ENCODE data around the gene PCDHGA5.
"Not testable (repeated sequence)": the region's sequence is repeated elsewhere in the genome, so short reads cannot be mapped to it uniquely, and the experiment has no call there.

Gene PCDHGA5

DNA sequence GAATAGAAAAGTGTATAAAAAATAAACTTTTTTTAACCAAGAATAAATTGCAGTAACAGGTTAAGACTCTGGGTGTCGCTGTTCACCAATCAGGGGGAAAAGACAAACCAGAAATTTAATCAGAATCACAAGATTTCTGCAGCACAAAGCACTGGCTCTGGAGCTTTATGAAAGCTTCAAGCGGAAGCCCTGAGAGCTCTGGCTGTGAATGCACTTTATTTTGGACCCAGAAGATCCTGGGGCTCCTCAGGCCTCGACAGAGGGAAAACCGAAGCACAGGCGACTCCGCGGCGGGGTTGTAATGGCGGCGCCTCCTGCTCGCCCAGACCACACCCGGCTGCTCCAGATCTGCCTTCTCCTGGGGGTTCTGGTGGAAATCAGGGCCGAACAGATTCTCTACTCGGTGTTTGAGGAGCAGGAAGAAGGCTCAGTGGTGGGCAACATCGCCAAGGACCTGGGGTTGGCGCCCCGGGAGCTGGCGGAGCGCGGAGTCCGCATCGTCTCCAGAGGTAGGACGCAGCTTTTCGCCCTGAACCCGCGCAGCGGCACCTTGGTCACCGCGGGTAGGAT is 9.0 kb upstream of the PCDHGA5 start, which contains the start of gene PCDHGA4:
PCDHGA4 (plus strand) TSS at position 122 of the 570 bp plus-strand sequence; CDS start at position 209, 87 bp downstream.
- peak; percentile 4 for DNase-seq

DNA sequence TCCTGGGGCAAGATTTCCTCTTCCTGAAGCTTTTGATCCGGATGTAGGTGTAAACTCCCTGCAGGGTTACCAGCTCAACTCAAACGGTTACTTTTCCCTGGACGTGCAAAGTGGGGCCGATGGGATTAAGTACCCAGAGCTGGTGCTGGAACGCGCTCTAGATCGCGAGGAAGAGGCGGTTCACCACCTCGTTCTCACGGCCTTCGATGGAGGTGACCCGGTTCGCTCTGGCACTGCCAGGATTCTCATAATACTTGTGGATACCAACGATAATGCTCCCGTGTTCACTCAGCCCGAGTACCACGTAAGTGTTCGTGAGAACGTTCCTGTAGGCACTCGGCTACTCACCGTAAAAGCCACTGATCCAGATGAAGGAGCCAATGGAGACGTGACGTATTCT is 8.3 kb upstream of the PCDHGA5 start:
- no peak for DNase-seq

GRCh38 chr5:141356133-141356532 is 7.8 kb upstream of the PCDHGA5 start:
- DNase-seq = no peak

DNA sequence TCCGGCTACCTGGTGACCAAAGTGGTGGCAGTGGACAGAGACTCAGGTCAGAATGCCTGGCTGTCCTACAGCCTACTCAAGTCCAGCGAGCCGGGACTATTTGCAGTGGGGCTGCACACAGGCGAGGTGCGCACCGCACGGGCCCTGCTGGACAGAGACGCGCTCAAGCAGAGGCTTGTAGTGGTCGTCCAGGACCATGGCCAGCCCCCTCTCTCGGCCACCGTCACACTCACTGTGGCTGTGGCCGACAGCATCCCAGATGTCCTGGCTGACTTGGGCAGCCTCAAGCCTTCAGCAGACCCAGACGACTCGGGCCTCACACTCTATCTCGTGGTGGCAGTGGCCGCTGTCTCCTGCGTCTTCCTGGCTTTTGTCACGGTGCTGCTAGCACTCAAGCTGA is 7.0 kb upstream of the PCDHGA5 start:
- DNase-seq = no peak

GRCh38 chr5:141359790-141360426 is 4.1 kb upstream of the PCDHGA5 start, which contains the start of gene PCDHGB2:
Gene PCDHGB2 (plus strand): TSS chr5:141359994. CDS start chr5:141360136, 142 bp downstream.
- peak; percentile 50 for DNase-seq

DNA sequence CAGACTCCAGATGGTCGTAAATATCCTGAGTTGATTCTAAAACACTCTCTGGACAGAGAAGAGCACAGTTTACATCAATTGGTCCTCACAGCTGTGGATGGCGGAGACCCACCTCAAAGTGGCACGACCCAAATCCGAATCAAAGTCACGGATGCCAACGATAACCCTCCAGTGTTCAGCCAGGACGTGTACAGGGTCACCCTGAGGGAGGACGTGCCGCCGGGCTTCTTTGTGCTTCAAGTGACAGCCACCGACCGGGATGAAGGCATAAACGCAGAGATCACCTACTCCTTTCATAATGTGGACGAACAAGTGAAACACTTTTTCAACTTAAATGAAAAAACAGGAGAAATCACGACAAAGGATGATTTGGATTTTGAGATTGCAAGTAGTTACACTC is 3.3 kb upstream of the PCDHGA5 start:
- DNase-seq = no peak

DNA sequence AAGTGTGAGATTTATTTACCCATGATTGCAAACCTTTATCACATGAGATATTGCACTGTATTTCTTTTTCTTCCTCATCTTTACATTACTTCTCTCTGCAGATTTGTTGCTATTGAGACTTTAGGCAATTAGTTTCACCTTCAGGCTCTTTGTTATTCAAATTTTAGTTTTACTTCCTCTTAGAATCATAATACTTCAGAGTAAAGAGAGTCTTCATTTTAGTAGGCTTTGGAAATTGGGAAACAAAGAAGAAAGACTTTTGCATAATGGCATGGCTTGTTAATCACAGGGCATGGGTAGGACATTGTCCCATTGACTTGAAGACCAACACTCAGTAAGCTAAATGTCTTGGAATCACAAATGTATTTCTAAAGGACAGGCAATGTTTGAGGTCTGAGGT is 1.2 kb upstream of the PCDHGA5 start:
- DNase-seq = no peak

- no peak for DNase-seq
These were observed 2.3 kb downstream of the PCDHGA5 start for GRCh38 chr5:141366016-141366896.

DNA sequence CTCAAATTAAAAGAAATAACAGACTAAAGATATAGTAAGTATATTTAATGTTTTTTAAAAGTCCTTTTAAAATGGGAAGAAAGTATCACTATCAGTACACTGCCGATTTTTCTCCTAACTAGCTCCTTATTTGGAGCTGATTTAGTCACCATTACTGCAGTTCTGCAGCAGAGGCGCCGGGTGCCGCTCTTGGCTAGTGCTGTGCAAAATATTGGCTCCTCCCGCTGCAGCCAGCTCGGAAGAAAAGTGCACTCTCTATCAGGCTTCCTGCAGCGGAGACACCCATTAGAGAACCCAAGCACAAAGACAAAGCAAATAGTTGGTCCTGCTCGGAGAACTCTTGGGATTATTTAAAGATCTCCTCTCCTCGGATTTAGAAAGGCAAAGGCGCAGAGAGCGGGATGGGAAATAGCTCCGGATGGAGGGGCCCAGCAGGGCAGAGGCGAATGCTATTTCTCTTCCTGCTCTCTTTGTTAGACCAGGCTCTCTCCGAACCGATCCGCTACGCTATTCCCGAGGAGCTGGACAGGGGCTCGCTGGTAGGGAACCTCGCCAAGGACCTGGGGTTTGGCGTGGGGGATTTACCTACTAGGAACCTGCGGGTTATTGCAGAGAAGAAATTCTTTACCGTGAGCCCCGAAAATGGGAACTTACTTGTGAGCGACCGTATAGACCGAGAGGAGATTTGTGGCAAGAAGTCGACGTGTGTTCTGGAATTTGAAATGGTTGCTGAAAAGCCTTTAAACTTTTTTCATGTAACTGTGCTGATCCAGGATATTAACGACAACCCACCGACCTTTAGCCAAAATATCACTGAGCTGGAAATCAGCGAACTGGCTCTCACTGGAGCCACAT is 6.3 kb downstream of the PCDHGA5 start, which contains the start of gene PCDHGB3:
PCDHGB3 (plus strand) TSS at position 249 of the 855 bp plus-strand sequence; CDS start at position 402, 153 bp downstream.
- no peak for DNase-seq

DNA sequence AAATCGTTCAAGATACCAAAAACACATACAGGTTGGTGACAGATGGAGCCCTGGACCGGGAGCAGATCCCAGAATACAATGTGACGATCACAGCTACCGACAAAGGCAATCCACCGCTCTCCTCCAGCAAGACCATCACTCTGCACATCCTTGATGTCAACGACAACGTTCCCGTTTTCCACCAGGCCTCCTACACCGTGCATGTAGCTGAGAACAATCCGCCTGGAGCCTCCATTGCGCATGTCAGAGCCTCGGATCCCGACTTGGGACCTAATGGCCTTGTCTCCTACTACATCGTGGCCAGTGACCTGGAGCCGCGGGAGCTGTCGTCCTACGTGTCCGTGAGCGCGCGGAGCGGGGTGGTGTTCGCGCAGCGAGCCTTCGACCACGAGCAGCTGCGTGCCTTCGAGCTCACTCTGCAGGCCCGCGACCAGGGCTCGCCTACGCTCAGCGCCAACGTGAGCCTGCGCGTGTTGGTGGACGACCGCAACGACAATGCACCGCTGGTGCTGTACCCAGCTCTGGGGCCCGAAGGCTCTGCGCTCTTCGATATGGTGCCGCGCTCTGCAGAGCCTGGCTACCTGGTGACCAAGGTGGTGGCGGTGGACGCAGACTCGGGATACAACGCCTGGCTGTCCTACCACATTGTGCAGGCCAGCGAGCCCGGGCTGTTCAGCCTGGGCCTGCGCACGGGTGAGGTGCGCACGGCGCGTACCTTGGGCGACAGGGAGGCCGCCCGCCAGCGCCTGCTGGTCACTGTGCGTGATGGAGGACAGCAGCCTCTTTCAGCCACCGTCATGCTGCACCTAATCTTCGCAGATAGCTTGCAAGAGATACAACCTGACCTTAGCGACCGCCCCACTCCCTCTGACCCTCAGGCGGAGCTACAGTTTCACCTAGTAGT is 7.9 kb downstream of the PCDHGA5 start:
- no peak for DNase-seq

DNA sequence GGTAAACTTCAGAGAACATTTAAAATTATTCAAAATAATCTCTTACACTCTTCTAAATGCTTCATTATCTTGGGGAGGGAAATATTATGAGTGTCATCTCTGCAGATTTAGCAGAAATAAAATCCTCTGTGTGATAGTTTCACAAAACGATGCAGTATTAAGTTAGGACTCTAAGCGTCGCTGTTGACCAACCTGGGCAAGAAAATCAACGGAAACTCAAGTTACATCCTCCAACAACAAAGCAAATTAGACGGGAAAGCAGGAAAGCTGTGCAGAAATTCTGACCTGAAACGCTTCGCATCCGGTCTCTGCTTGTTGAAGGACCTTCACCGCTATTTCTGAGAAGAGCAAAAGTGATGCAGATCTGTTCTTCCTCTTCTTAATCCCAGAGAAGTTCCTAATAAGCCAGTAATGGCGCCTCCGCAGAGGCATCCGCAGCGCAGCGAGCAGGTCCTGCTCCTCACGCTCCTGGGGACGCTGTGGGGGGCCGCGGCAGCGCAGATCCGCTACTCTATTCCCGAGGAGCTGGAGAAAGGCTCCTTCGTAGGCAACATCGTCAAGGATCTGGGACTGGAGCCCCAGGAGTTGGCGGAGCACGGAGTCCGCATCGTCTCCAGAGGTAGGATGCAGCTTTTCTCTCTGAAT is 9.8 kb downstream of the PCDHGA5 start, which contains the start of gene PCDHGA6:
PCDHGA6 (plus strand) TSS at position 219 of the 645 bp plus-strand sequence; CDS start at position 412, 193 bp downstream.
- no peak for DNase-seq

DNA sequence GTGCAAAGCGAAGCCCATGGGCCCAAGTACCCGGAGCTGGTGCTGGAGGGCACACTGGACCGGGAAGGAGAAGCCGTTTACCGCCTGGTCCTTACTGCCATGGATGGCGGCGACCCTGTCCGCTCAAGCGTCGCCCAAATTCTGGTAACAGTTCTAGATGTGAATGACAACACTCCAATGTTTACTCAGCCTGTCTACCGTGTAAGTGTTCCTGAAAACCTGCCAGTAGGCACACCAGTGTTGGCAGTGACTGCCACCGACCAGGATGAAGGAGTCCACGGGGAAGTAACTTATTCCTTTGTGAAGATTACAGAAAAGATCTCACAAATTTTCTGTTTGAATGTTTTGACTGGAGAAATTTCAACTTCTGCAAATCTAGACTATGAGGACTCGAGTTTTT is 10.7 kb downstream of the PCDHGA5 start:
- DNase-seq = no peak

DNA sequence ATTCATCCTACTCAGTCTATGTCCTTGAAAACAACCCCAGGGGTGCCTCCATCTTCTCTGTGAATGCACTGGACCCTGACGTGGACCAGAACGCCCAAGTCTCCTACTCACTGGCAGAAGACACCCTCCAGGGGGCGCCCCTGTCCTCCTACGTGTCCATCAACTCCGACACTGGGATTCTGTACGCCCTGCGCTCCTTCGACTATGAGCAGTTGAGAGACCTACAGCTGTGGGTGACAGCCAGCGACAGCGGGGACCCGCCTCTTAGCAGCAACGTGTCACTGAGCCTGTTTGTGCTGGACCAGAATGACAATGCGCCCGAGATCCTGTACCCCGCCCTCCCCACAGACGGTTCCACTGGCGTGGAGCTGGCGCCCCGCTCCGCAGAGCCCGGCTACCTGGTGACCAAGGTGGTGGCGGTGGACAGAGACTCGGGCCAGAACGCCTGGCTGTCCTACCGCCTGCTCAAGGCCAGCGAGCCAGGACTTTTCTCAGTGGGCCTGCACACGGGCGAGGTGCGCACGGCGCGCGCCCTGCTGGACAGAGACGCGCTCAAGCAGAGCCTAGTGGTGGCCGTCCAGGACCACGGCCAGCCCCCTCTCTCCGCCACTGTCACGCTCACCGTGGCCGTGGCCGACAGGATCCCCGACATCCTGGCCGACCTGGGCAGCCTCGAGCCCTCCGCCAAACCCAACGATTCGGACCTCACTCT is 11.6 kb downstream of the PCDHGA5 start:
- not testable (repeated sequence) for DNase-seq

GRCh38 chr5:141382469-141383294 is 18.7 kb downstream of the PCDHGA5 start, which contains the start of gene PCDHGA7:
Gene PCDHGA7 (plus strand): TSS chr5:141382742. CDS start chr5:141382900, 158 bp downstream.
- no peak for DNase-seq

DNA sequence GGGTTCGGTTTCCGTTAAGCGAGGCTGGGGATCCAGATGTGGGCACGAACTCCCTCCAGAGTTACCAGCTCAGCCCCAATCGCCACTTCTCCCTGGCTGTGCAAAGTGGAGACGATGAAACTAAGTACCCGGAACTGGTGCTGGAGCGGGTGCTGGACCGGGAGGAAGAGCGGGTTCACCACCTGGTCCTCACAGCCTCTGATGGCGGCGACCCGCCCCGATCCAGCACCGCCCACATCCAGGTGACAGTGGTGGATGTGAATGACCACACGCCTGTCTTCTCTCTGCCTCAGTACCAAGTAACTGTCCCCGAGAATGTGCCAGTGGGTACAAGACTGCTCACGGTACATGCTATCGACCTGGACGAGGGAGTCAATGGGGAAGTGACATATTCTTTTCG is 19.4 kb downstream of the PCDHGA5 start:
- DNase-seq = no peak

- no peak for DNase-seq
These were observed 20.7 kb downstream of the PCDHGA5 start for GRCh38 chr5:141384471-141385267.

DNA sequence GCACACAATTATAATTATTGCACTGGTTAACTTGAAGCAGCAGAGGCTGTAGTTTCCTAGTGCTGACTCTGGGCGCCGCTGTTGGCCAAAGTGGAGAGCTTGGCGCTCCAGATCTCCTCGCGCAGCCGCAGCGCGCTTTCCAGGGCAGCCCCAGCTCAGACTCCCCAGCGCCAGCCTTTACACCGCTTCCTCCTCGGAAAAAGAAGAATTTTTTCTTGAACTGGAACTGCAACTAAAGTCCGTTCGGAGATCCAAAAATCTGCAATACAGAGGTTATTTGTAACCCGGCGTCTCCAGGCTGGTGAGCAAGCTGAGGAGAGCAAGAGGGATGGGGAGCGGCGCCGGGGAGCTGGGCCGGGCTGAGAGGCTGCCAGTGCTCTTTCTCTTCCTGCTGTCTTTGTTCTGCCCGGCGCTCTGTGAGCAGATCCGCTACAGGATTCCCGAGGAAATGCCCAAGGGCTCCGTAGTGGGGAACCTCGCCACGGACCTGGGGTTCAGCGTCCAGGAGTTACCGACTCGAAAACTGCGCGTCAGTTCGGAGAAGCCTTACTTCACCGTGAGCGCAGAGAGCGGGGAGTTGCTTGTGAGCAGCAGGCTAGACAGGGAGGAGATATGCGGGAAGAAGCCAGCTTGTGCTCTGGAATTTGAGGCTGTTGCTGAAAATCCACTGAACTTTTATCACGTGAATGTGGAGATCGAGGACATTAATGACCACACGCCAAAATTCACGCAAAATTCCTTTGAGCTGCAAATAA is 23.8 kb downstream of the PCDHGA5 start, which contains the start of gene PCDHGB4:
PCDHGB4 (plus strand) TSS at position 142 of the 755 bp plus-strand sequence; CDS start at position 329, 187 bp downstream.
- DNase-seq = not testable (repeated sequence)

Data from OCI-M1 (cell line).